PC-3 (cell line): ENCODE measurements around the gene TEAD4. TPM values are rescaled to one million over a fixed set of nuclear protein-coding genes. Genes with fewer than 3 reads are reported as not detected.

Source experiments
- ATAC-seq: fragments of 200-7000 bp; cut with Tn5 transposase; 2 replicates; pipeline ENCODE4 v1.9.1; 2020; ENCODE audit warnings: mild to moderate bottlenecking, moderate library complexity
- BruUV-seq: library from RNA; stranded (reverse); fragments of 400-500 nt; replicated peaks from 2 replicates; lab custom pipeline; 2021; lab: Mats Ljungman, UMichigan
- CTCF ChIA-PET: fragments of 300-600 bp; sonication (Branson Sonifier 250); formaldehyde crosslinking; loops from one replicate; lab custom pipeline; 2022; ENCODE audit warnings: antibody characterized with exemption; lab: Charles Lee
- POLR2A ChIA-PET: fragments of 300-600 bp; sonication (Branson Sonifier 250); formaldehyde crosslinking; loops from one replicate; lab custom pipeline; 2022; ENCODE audit warnings: antibody characterized with exemption; ENCODE audit not compliant: unreplicated experiment; lab: Charles Lee
- DNase-seq: peaks from one replicate; pipeline ENCODE4 v3.0.0-alpha.2; 2015
- H2AFZ ChIP-seq: fragments of 300-600 bp; sonication (generic); 2 replicates; pipeline ENCODE4 v1.6.0; 2016; ENCODE audit warnings: antibody characterized with exemption, low read length
- H3F3A ChIP-seq: fragments of 300-600 bp; sonication (generic); one replicate; pipeline ENCODE4 v1.6.0; 2017; ENCODE audit warnings: antibody characterized with exemption, low read length, control low read depth, mild to moderate bottlenecking; ENCODE audit not compliant: unreplicated experiment
- H3K27ac ChIP-seq: fragments of 300-600 bp; sonication (generic); 2 replicates; pipeline ENCODE4 v1.5.1; 2016; ENCODE audit warnings: mild to moderate bottlenecking, low read length
- H3K27me3 ChIP-seq: fragments of 300-600 bp; sonication (generic); 2 replicates; pipeline ENCODE4 v1.6.1; 2016; ENCODE audit warnings: low read length, mixed read lengths
- H3K36me3 ChIP-seq: fragments of 300-600 bp; sonication (generic); 2 replicates; pipeline ENCODE4 v1.6.1; 2016; ENCODE audit warnings: low read depth, mixed run types, low read length, mixed read lengths
- H3K4me1 ChIP-seq: fragments of 300-600 bp; sonication (generic); 2 replicates; pipeline ENCODE4 v1.5.1; 2016; ENCODE audit warnings: low read length; ENCODE audit not compliant: insufficient read depth
- H3K4me2 ChIP-seq: fragments of 300-600 bp; sonication (generic); 2 replicates; pipeline ENCODE4 v1.6.0; 2016; ENCODE audit warnings: low read length
- H3K4me3 ChIP-seq: fragments of 300-600 bp; sonication (generic); 2 replicates; pipeline ENCODE4 v1.5.1; 2016; ENCODE audit warnings: mild to moderate bottlenecking, low read length, mixed read lengths
- H3K79me2 ChIP-seq: fragments of 300-600 bp; sonication (generic); 2 replicates; pipeline ENCODE4 v1.6.1; 2017; ENCODE audit warnings: low read length, mixed read lengths
- H3K9ac ChIP-seq: fragments of 300-600 bp; sonication (generic); 2 replicates; pipeline ENCODE4 v1.6.0; 2016; ENCODE audit warnings: mild to moderate bottlenecking, low read length
- H3K9me2 ChIP-seq: fragments of 300-600 bp; sonication (generic); replicated peaks from 2 replicates; pipeline ENCODE4 v1.6.1; 2016; ENCODE audit warnings: mixed run types, low read length, mixed read lengths
- H3K9me3 ChIP-seq: fragments of 300-600 bp; sonication (generic); 2 replicates; pipeline ENCODE4 v1.6.1; 2016; ENCODE audit warnings: low read length, mixed read lengths
- H4K20me1 ChIP-seq: fragments of 300-600 bp; sonication (generic); 2 replicates; pipeline ENCODE4 v1.6.1; 2016; ENCODE audit warnings: low read length, mixed read lengths
- EZH2 ChIP-seq: fragments of 300-600 bp; sonication (generic); IDR thresholded peaks from one replicate; pipeline ENCODE4 v1.6.1; 2017; ENCODE audit warnings: antibody characterized with exemption, mild to moderate bottlenecking, low read length; ENCODE audit not compliant: unreplicated experiment
- EZH2phosphoT487 ChIP-seq: fragments of 300-600 bp; sonication (generic); IDR thresholded peaks from 2 replicates; pipeline ENCODE4 v1.6.1; 2018; ENCODE audit warnings: mild to moderate bottlenecking, antibody characterized with exemption, low read length, borderline replicate concordance
- intact Hi-C: fragments of 100-400 bp; cut with micrococcal nuclease; formaldehyde crosslinking; loops from 2 replicates; pipeline ENCODE4 v1.9.0; 2023
- total RNA-seq: library from RNA; depleted of rRNA; stranded (reverse); fragments of >200 nt; gene quantifications from 2 replicates; pipeline ENCODE4 v1.2.3, GENCODE V29; 2014
- TF ChIP-seq, protein P1 (sequence below): fragments of 300-600 bp; sonication (generic); conservative IDR thresholded peaks from 2 replicates; pipeline ENCODE4 v1.5.1; 2017; ENCODE audit warnings: antibody characterized with exemption, low read depth, mild to moderate bottlenecking, low read length

Gene TEAD4
- total RNA-seq, 1 experiment from 2014 or later, result 22.3 TPM

DNA sequence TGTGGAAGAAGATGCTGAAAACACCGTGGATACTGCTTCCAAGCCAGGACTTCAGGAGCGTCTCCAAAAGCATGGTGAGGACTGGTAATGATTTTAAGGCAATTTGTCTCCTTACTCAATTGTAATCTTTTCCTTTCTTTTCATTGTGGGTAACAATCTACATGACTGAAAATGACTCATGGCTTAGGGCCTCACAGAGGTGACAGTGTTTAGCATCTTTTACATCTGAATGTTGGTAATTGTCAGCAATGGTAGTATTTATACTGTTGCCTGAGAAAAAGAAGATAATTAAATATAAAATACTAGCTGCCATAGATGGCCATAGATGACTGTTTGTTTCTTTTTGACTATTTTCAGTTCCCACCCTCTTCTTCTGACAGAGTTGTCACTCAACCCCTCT lies 36.9 kb upstream of the TEAD4 start:
- Histone ChIP-seq H3K9me3 (no peaks in the 10 kb centered on the region), H3K79me2 (no peaks in the 10 kb centered on the region), H3K4me1 (peaks cover 9% of the 10 kb centered on the region), H3K4me3 (no peak overlapping the region), H3K27ac (no peak overlapping the region), H4K20me1 (no peaks in the 10 kb centered on the region), H3K9me2 (no peaks in the 10 kb centered on the region), H2AFZ (no peak overlapping the region), H3K9ac (no peak overlapping the region), H3F3A (no peaks in the 10 kb centered on the region), H3K27me3 (no peaks in the 10 kb centered on the region), H3K4me2 (no peak overlapping the region), H3K36me3 (peaks cover 3% of the 10 kb centered on the region)
- TF ChIP-seq EZH2phosphoT487 (no peak), EZH2 (no peak)
- TF ChIP-seq, protein P1, sequence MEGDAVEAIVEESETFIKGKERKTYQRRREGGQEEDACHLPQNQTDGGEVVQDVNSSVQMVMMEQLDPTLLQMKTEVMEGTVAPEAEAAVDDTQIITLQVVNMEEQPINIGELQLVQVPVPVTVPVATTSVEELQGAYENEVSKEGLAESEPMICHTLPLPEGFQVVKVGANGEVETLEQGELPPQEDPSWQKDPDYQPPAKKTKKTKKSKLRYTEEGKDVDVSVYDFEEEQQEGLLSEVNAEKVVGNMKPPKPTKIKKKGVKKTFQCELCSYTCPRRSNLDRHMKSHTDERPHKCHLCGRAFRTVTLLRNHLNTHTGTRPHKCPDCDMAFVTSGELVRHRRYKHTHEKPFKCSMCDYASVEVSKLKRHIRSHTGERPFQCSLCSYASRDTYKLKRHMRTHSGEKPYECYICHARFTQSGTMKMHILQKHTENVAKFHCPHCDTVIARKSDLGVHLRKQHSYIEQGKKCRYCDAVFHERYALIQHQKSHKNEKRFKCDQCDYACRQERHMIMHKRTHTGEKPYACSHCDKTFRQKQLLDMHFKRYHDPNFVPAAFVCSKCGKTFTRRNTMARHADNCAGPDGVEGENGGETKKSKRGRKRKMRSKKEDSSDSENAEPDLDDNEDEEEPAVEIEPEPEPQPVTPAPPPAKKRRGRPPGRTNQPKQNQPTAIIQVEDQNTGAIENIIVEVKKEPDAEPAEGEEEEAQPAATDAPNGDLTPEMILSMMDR, result no peak
- intact Hi-C loops, result no loop called here
- ChIA-PET POLR2A (no interaction called here), CTCF (no interaction called here)
- ATAC-seq (no peak), DNase-seq (no peak)
- no TSS peak for BruUV-seq

DNA sequence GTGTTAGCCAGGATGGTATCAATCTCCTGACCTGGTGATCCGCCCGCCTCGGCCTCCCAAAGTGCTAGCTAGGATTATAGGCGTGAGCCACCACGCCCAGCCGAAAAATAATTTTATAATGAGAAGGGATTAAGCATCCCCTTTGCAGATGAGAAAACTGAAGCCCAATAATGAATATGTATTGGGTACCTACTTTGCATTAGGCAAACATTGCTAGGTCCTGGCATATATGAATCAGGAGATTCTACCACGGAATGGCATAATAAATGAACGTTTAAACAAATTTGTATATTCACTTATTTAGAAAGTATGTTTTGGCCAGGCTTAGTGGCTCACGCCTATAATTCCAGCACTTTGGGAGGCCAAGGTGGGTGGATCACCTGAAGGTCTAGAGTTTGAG lies 36.1 kb upstream of the TEAD4 start:
- CTCF ChIA-PET, result no interaction called here
- TF ChIP-seq, protein P1, result no peak
- TF ChIP-seq EZH2 (no peak), EZH2phosphoT487 (no peak)

DNA sequence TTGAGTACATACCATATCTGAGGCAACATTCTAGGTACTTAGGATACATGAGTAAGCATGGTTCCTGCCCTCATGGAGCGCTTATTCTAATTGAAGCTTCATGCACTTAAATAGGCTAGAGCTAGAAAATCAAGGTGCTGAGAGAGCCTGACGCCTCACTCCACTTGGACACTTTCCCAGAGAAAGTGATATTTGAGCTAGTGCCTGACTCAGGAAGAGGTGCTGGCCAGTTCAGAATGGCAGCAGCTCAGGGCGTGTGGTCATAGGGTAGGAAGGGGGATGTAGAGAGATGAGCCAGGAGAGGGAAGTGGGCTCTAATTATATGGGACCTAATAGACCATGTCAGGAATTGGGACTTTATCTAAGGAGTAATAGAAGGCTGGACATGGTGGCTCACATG lies 35.2 kb upstream of the TEAD4 start:
- Histone ChIP-seq H3K36me3 (peaks cover 3% of the 10 kb centered on the region), H4K20me1 (no peaks in the 10 kb centered on the region), H3K9me2 (no peaks in the 10 kb centered on the region), H3K4me2 (no peak overlapping the region), H3K4me3 (no peak overlapping the region), H3K9me3 (no peaks in the 10 kb centered on the region), H3K79me2 (no peaks in the 10 kb centered on the region), H2AFZ (no peak overlapping the region), H3K9ac (no peak overlapping the region), H3K27me3 (no peaks in the 10 kb centered on the region), H3K4me1 (peaks cover 9% of the 10 kb centered on the region), H3F3A (no peaks in the 10 kb centered on the region), H3K27ac (no peak overlapping the region)
- DNase-seq (peak; percentile 61), ATAC-seq (peak; percentile 87)
- BruUV-seq, result no TSS peak
- POLR2A ChIA-PET, result no interaction called here
- CTCF ChIA-PET, result interaction anchor here (0.6 kb wide), 2 partner anchors 199 to 352 kb away, joined by 3 to 4 read pairs; no protein-coding TSS in a partner anchor
- intact Hi-C loops, result no loop called here
- TF ChIP-seq EZH2phosphoT487, result no peak
- no peak for TF ChIP-seq EZH2
- TF ChIP-seq, protein P1, result no peak

More for the DNA sequence above, 36.1 kb upstream of the TEAD4 start:
- Histone ChIP-seq H3K27ac (no peak overlapping the region), H3K27me3 (no peaks in the 10 kb centered on the region), H3K4me2 (no peak overlapping the region), H3K79me2 (no peaks in the 10 kb centered on the region), H3K36me3 (peaks cover 3% of the 10 kb centered on the region), H3K4me3 (no peak overlapping the region), H3K9me2 (no peaks in the 10 kb centered on the region), H3F3A (no peaks in the 10 kb centered on the region), H2AFZ (no peak overlapping the region), H3K4me1 (peaks cover 9% of the 10 kb centered on the region), H3K9me3 (no peaks in the 10 kb centered on the region), H4K20me1 (no peaks in the 10 kb centered on the region), H3K9ac (no peak overlapping the region)
- intact Hi-C loops, result no loop called here
- ATAC-seq (no peak), DNase-seq (no peak)
- POLR2A ChIA-PET, result no interaction called here
- BruUV-seq, result no TSS peak
